Liver (tissue), 3 donors: ENCODE measurements around the gene BIN1.

ENCODE experiments used
- CTCF ChIP-seq: fragments of 150-350 bp; IDR thresholded peaks from 2 replicates; pipeline ENCODE4 v1.5.1; 2017; ENCODE audit warnings: improper control_type of control experiment, low read depth, low read length; ENCODE audit not compliant: missing input control
- EGR1 ChIP-seq, 2 donors: IDR thresholded peaks; 2 replicates each; pipeline ENCODE4 v1.6.1; 2016 to 2018; ENCODE audit warnings: antibody characterized with exemption in 2 of 2, low read depth in 2 of 2
- FOXA1 ChIP-seq: IDR thresholded peaks from 2 replicates; pipeline ENCODE4 v1.6.1; 2016; ENCODE audit warnings: antibody characterized with exemption
- GABPA ChIP-seq, 2 donors: IDR thresholded peaks in 1 of 2; conservative IDR thresholded peaks in 1 of 2; 2 replicates each; pipeline ENCODE4 v1.6.1; 2016; ENCODE audit warnings: antibody characterized with exemption in 2 of 2, mild to moderate bottlenecking in 1 of 2, moderate library complexity in 1 of 2
- JUND ChIP-seq, 2 donors: IDR thresholded peaks; 2 replicates each; pipeline ENCODE4 v1.6.1; 2016; ENCODE audit warnings: antibody characterized with exemption in 2 of 2
- MAX ChIP-seq: IDR thresholded peaks from 2 replicates; pipeline ENCODE4 v1.6.1; 2016; ENCODE audit warnings: antibody characterized with exemption
- RAD21 ChIP-seq, 2 donors: IDR thresholded peaks; 2 replicates each; pipeline ENCODE4 v1.6.1; 2016; ENCODE audit warnings: antibody characterized with exemption in 2 of 2, mild to moderate bottlenecking in 2 of 2
- REST ChIP-seq: IDR thresholded peaks from 2 replicates; pipeline ENCODE4 v1.6.1; 2016; ENCODE audit warnings: antibody characterized with exemption, mild to moderate bottlenecking
- SP1 ChIP-seq: IDR thresholded peaks from 2 replicates; pipeline ENCODE4 v1.6.1; 2018; ENCODE audit warnings: antibody characterized with exemption, mild to moderate bottlenecking
- TAF1 ChIP-seq: conservative IDR thresholded peaks from 2 replicates; pipeline ENCODE4 v1.6.1; 2016; ENCODE audit warnings: antibody characterized with exemption, mild to moderate bottlenecking
- YY1 ChIP-seq: IDR thresholded peaks from 2 replicates; pipeline ENCODE4 v1.6.1; 2016; ENCODE audit warnings: antibody characterized with exemption, mild to moderate bottlenecking
- ZBTB33 ChIP-seq: IDR thresholded peaks from 2 replicates; pipeline ENCODE4 v1.6.1; 2016; ENCODE audit warnings: antibody characterized with exemption
- donor health status: healthy.
- donor health status: healthy.

GRCh38 chr2:127055786-127056076 is 51.2 kb downstream of the BIN1 start:
- TF ChIP-seq CTCF (no peak), SP1 (no peak), TAF1 (no peak), REST (no peak), JUND (IDR thresholded peaks at IDR 0.05) (no peak), ZBTB33 (no peak), GABPA (IDR thresholded peaks at IDR 0.05 in 1 of 2, conservative IDR thresholded peaks at IDR 0.05 in 1 of 2) (no peak), FOXA1 (no peak), YY1 (no peak), RAD21 (IDR thresholded peaks at IDR 0.05) (no peak), EGR1 (IDR thresholded peaks at IDR 0.05; ENCODE audit: low read depth in 2 of 2) (no peak), MAX (no peak)
